ENCODE data around the gene PLAAT3.
"Not testable (repeated sequence)": the region's sequence is repeated elsewhere in the genome, so short reads cannot be mapped to it uniquely, and the experiment has no call there.

Gene PLAAT3

GRCh38 chr11:63537293-63538101 lies 76.7 kb downstream of the PLAAT3 start:
- DNase-seq (ENCODE audit: low read depth) = no peak

GRCh38 chr11:63536669-63537292 lies 77.5 kb downstream of the PLAAT3 start, which contains the start of gene PLAAT4:
Gene PLAAT4, plus strand, starts transcription at chr11:63536808. Its CDS starts 61 bp downstream, at chr11:63536869.
- DNase-seq (ENCODE audit: low read depth) = no peak

- DNase-seq (ENCODE audit: low read depth) = no peak
Observed at GRCh38 chr11:63535734-63536133, 78.5 kb downstream of the PLAAT3 start.

- DNase-seq (ENCODE audit: low read depth) = no peak
Observed at GRCh38 chr11:63534895-63535461, 79.3 kb downstream of the PLAAT3 start.

DNA sequence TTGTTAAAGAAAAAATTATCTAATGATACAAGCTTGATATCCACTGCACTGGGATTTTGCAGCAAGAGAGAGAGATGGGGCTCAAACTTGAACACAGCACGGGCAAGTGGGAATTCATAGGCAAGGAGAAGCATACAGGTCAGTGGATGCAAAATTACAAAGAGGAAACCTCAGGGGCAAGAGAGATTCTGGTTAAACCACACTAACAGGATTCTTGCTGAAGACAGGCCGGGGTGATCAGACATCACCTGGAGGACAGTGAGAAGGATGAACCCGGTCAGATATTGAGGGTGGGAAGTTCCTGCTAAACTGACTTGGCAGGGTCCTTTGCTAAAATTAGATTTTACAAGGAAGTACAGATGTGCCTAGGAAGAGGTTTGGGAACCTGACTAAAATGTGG lies 80.2 kb downstream of the PLAAT3 start:
- no peak for DNase-seq (ENCODE audit: low read depth)

DNA sequence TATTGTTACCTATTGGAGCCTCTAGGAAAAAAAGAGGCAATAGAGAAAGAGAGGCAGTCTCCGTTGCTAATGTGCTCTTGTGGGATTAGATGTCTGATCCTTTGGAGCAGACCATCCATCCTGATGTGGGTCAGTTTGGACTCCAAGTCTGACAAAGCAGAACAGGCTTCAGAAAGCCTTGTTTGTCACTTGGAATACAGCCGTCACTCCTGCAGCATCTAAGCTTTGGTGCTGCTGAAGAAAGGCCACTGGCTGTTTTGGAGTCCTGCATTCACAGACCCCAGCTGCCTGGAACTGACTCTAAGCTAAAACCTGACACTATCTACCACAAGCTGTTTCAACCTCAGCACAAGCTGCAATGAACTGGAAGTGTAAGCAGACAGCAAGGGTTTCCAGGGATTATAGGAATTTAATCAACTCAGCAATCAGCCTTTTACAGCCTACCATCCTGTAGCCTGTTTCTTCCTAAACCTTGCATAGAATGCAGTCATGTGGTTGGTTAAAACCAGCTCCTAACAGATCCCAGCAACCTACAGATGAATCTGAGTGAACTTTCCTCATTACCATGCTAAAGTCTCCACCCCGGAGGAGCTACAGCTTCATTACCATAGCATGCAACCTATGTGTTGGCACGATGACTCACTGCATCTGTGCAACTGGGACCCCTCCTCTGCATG lies 81.3 kb downstream of the PLAAT3 start:
- no peak for DNase-seq (ENCODE audit: low read depth)

DNA sequence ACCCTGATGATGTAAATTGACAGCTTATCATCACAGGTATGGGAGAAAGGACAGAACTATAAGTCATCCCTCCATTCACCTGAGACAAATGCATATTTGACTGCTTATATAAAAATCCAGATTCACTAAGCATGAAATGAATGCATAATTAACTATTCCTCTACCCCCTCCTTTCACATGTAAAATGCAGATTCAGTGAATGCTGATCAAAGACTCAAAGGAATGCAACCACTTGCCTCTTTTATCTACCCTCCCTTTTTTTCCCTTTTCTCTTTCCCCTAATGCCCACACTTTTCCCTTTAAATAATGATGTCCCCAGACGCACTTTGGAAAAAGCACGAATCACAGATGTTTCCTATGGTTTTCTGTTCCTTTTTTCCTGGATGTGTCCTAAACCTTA lies 82.1 kb downstream of the PLAAT3 start:
- DNase-seq (ENCODE audit: low read depth) = no peak

DNA sequence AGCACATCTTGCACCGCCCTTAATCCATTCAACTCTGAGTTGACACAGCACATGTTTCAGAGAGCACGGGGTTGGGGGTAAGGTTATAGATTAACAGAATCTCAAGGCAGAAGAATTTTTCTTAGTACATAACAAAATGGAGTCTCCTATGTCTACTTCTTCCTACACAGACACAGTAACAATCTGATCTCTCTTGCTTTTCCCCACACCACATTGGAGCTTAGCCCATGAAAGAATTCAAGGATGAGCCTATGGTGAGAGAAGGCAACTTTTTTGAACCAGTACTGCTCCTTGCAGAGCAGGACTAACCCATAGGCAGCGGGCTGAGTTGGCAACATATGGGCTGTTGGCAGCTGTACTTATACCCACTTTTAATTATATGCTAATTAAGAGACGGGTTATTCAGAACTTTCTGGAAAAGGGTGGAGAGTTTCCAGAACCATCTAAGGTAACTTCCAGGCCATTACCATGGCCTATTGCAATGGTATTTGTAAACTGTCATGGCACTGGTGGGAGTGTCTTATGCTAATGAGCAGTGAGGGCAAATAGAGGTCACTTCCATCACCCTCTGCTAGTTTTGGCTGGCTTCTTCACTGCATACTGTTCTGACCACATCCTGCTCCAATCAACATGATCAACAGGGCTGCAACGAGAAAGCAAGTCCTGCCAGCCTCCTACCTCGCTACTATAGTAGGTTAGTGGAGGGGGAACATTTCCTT lies 83.0 kb downstream of the PLAAT3 start:
- DNase-seq (ENCODE audit: low read depth) = not testable (repeated sequence)

- DNase-seq (ENCODE audit: low read depth) = no peak
Observed at GRCh38 chr11:63530021-63530420, 84.2 kb downstream of the PLAAT3 start.

GRCh38 chr11:63529373-63529772 lies 84.9 kb downstream of the PLAAT3 start:
- not testable (repeated sequence) for DNase-seq (ENCODE audit: low read depth)

GRCh38 chr11:63528729-63529278 lies 85.4 kb downstream of the PLAAT3 start:
- not testable (repeated sequence) for DNase-seq (ENCODE audit: low read depth)

- DNase-seq (ENCODE audit: low read depth) = not testable (repeated sequence)
Observed at GRCh38 chr11:63528156-63528555, 86.1 kb downstream of the PLAAT3 start.

DNA sequence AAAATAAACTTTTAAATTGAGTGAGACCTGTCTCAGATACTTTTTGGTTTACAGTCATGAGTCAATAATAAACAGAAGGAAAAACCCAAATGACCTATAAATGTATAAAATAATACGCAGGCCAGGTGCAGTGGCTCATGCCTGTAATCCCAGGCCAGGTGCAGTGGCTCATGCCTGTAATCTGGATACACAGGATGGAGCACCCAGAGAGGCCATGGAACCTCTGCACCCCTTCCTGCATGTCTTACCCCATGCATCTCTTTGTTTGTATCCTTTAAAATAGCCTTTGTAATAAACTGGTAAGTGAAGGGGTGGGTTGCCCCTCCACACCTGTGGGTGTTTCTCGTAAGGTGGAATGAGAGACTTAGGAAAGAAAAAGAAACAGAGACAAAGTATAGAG lies 86.6 kb downstream of the PLAAT3 start:
- DNase-seq (ENCODE audit: low read depth) = no peak
